CD4-positive, alpha-beta T cell (primary cell): ENCODE results near the gene UPF2. TPM values are rescaled to one million over a fixed set of nuclear protein-coding genes. Genes with fewer than 3 reads are reported as not detected.

ENCODE experiments used
- ATAC-seq: fragments of 200-7000 bp; cut with Tn5 transposase; one replicate; pipeline ENCODE4 v1.10.0; 2022; ENCODE audit warnings: mild to moderate bottlenecking; ENCODE audit not compliant: poor library complexity
- CTCF ChIA-PET: fragments of 350-600 bp; sonication (Branson Sonifier 250); formaldehyde crosslinking; loops from one replicate; lab custom pipeline; 2021; ENCODE audit warnings: antibody characterized with exemption, inconsistent platforms; lab: Charles Lee
- POLR2A ChIA-PET: fragments of 350-600 bp; sonication (Branson Sonifier 250); formaldehyde crosslinking; loops from one replicate; lab custom pipeline; 2021; ENCODE audit warnings: antibody characterized with exemption, inconsistent platforms; lab: Charles Lee
- DNase-seq, 14 experiments: peaks; one replicate each; pipeline ENCODE4 v3.0.0-alpha.2; 2013 to 2020; ENCODE audit warnings: mixed read lengths in 2 of 14
- H3K27ac ChIP-seq, 2 donors: one replicate each; pipeline versions ENCODE4 v1.5.1 to v1.7.0; 2013; ENCODE audit warnings: low read length in 2 of 2, low read depth in 1 of 2, mild to moderate bottlenecking in 1 of 2
- H3K27me3 ChIP-seq, 2 experiments: 1 replicate in 1 of 2; 2 replicates in 1 of 2; pipeline versions ENCODE4 v1.6.1 to v1.7.0; 2013; ENCODE audit warnings: low read length in 2 of 2, control low read depth in 1 of 2, mild to moderate bottlenecking in 1 of 2, moderate library complexity in 1 of 2; ENCODE audit not compliant: insufficient read depth in 2 of 2, control insufficient read depth in 1 of 2
- H3K36me3 ChIP-seq: one replicate; pipeline ENCODE4 v1.6.1; 2013; ENCODE audit warnings: low read length, control low read depth; ENCODE audit not compliant: insufficient read depth
- H3K4me1 ChIP-seq: one replicate; pipeline ENCODE4 v1.6.1; 2013; ENCODE audit warnings: low read length, control low read depth; ENCODE audit not compliant: insufficient read depth
- H3K4me3 ChIP-seq: one replicate; pipeline ENCODE4 v1.5.1; 2013; ENCODE audit warnings: mild to moderate bottlenecking, low read length, moderate library complexity
- H3K9me3 ChIP-seq, 2 experiments: 1 replicate in 1 of 2; 2 replicates in 1 of 2; pipeline versions ENCODE4 v1.6.1 to v1.7.0; 2013; ENCODE audit warnings: low read length in 2 of 2, mild to moderate bottlenecking in 2 of 2, control low read depth in 1 of 2, moderate library complexity in 1 of 2; ENCODE audit not compliant: control insufficient read depth in 1 of 2, insufficient read depth in 1 of 2
- H3K27ac Mint-ChIP-seq: one replicate; pipeline ENCODE4 v1.8.0; 2020; ENCODE audit warnings: mixed read lengths
- H3K27me3 Mint-ChIP-seq: one replicate; pipeline ENCODE4 v1.8.0; 2021; ENCODE audit warnings: mixed read lengths
- H3K36me3 Mint-ChIP-seq: one replicate; pipeline ENCODE4 v1.8.0; 2021; ENCODE audit warnings: low read depth, mixed read lengths
- H3K4me1 Mint-ChIP-seq: one replicate; pipeline ENCODE4 v1.8.0; 2021; ENCODE audit warnings: low read depth, mixed read lengths
- H3K4me3 Mint-ChIP-seq: one replicate; pipeline ENCODE4 v1.8.0; 2020; ENCODE audit warnings: mild to moderate bottlenecking, mixed read lengths
- H3K9me3 Mint-ChIP-seq: one replicate; pipeline ENCODE4 v1.8.0; 2020; ENCODE audit warnings: mixed read lengths
- intact Hi-C, 2 experiments: fragments of 100-400 bp; cut with DNase I in 1 of 2; cut with micrococcal nuclease in 1 of 2; formaldehyde crosslinking; loops; one replicate each; pipeline versions ENCODE4 v1.15.1 to v1.9.0; 2023 to 2025; cut with DNase I, micrococcal nuclease
- total RNA-seq, 174 experiments: library from RNA in 2 of 174; stranded (reverse) in 2 of 174; gene quantifications; one replicate each; pipeline ENCODE4 v1.2.3 and lab custom pipeline; 2021 to 2026
- TF ChIP-seq, protein P1 (sequence below): fragments of 200-600 bp; IDR thresholded peaks from one replicate; pipeline ENCODE4 v1.8.0; 2022; ENCODE audit warnings: antibody characterized with exemption, mild to moderate bottlenecking

Gene UPF2
- total RNA-seq, 2 experiments from 2014 or later, result 14.5 to 15.3 TPM

DNA sequence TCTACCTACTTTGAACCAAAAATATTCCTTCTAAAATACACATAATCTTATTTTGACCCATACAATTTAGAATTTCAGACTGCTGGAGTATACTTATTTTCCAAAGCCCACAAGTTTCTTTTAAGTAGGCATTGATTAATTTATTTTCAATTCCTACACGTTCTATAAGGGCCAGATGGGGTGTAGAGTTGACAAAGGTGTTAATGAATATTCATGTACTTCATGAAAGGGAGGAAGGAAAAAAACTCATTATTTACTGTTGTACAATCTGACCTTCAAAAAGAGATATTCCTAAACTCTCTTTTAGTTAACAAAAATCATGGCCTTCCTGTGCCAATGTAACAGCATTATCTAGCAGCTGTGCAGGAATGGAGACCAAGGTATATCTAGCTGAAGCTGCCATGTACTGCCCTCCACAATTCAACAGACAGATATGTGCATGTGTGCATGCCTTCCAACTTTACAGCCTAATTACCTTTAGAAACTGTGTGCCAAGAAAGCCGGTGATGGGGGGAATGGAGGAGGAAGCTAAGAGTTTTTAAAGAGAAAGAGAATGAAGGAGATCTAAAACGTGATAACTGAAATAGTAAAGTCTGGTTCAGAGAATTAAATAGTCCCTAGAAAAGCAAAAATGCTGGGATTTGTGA, 108.9 kb downstream of the UPF2 start:
- Mint-ChIP-seq H3K4me3 (no peak overlapping the region), H3K9me3 (no peaks in the 10 kb centered on the region), H3K27me3 (no peaks in the 10 kb centered on the region), H3K36me3 (peaks cover 84% of the 10 kb centered on the region), H3K4me1 (no peaks in the 10 kb centered on the region), H3K27ac (no peak overlapping the region)
- peaks cover 80% of the 10 kb centered on the region for H3K36me3 ChIP-seq
- ChIA-PET POLR2A (no interaction called here), CTCF (no interaction called here)
- intact Hi-C loops, result no loop called here
- ATAC-seq, result no peak
- H3K4me1 ChIP-seq, result no peaks in the 10 kb centered on the region
- no peaks in the 10 kb centered on the region for H3K9me3 ChIP-seq
- DNase-seq, result no peak
- TF ChIP-seq, protein P1, sequence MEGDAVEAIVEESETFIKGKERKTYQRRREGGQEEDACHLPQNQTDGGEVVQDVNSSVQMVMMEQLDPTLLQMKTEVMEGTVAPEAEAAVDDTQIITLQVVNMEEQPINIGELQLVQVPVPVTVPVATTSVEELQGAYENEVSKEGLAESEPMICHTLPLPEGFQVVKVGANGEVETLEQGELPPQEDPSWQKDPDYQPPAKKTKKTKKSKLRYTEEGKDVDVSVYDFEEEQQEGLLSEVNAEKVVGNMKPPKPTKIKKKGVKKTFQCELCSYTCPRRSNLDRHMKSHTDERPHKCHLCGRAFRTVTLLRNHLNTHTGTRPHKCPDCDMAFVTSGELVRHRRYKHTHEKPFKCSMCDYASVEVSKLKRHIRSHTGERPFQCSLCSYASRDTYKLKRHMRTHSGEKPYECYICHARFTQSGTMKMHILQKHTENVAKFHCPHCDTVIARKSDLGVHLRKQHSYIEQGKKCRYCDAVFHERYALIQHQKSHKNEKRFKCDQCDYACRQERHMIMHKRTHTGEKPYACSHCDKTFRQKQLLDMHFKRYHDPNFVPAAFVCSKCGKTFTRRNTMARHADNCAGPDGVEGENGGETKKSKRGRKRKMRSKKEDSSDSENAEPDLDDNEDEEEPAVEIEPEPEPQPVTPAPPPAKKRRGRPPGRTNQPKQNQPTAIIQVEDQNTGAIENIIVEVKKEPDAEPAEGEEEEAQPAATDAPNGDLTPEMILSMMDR, result no peak
- H3K27ac ChIP-seq, result no peak overlapping the region
- H3K27me3 ChIP-seq, result no peaks in the 10 kb centered on the region
- H3K4me3 ChIP-seq, result no peak overlapping the region

- ATAC-seq (no peak), DNase-seq (no peak)
- ChIA-PET POLR2A (no interaction called here), CTCF (interaction anchor here (0.5 kb wide), 1 partner anchor 666 kb away, joined by 3 read pairs; no protein-coding TSS in a partner anchor)
- no peak overlapping the region for H3K4me3 Mint-ChIP-seq
- H3K36me3 Mint-ChIP-seq, result peaks cover 84% of the 10 kb centered on the region
- Histone ChIP-seq H3K9me3 (no peaks in the 10 kb centered on the region), H3K4me1 (no peaks in the 10 kb centered on the region), H3K27me3 (no peaks in the 10 kb centered on the region), H3K4me3 (no peak overlapping the region), H3K36me3 (peaks cover 82% of the 10 kb centered on the region), H3K27ac (no peak overlapping the region)
- H3K9me3 Mint-ChIP-seq, result no peaks in the 10 kb centered on the region
- intact Hi-C loops, result no loop called here
- H3K27me3 Mint-ChIP-seq, result no peaks in the 10 kb centered on the region
- H3K4me1 Mint-ChIP-seq, result no peaks in the 10 kb centered on the region
- no peak overlapping the region for H3K27ac Mint-ChIP-seq
- TF ChIP-seq, protein P1, result no peak
Measured at GRCh38 chr10:11931038-11931437, 111.6 kb downstream of the UPF2 start.

- Histone ChIP-seq H3K9me3 (no peaks in the 10 kb centered on the region), H3K27me3 (no peaks in the 10 kb centered on the region), H3K4me3 (no peak overlapping the region), H3K36me3 (peaks cover 81% of the 10 kb centered on the region), H3K4me1 (no peaks in the 10 kb centered on the region), H3K27ac (no peak overlapping the region)
- CTCF ChIA-PET, result interaction anchor here (0.5 kb wide), 1 partner anchor 667 kb away, joined by 3 read pairs; no protein-coding TSS in a partner anchor
- H3K4me3 Mint-ChIP-seq, result no peak overlapping the region
- TF ChIP-seq, protein P1, result no peak
- H3K9me3 Mint-ChIP-seq, result no peaks in the 10 kb centered on the region
- H3K27ac Mint-ChIP-seq, result no peak overlapping the region
- H3K4me1 Mint-ChIP-seq, result no peaks in the 10 kb centered on the region
- DNase-seq (no peak), ATAC-seq (no peak)
- POLR2A ChIA-PET, result interaction anchor here (0.6 kb wide), 1 partner anchor 503 kb away, joined by 4 read pairs; no protein-coding TSS in a partner anchor
- peaks cover 84% of the 10 kb centered on the region for H3K36me3 Mint-ChIP-seq
- H3K27me3 Mint-ChIP-seq, result no peaks in the 10 kb centered on the region
- intact Hi-C loops, result no loop called here
Measured at GRCh38 chr10:11930312-11930978, 112.2 kb downstream of the UPF2 start.
